Right atrium auricular region (tissue), 2 donors: Measurements from ENCODE around the gene TTC1. TPM values are rescaled to one million over a fixed set of nuclear protein-coding genes. Genes with fewer than 3 reads are reported as not detected.

Experiments
- DNase-seq: peaks from one replicate; pipeline ENCODE4 v3.0.0-alpha.2; 2019; ENCODE audit warnings: low spot score
- H3K27ac ChIP-seq, 2 donors: fragments of 200-600 bp; sonication (generic); 1 replicate in 1 of 2; 2 replicates in 1 of 2; pipeline ENCODE4 v1.5.1; 2016 to 2019
- H3K27me3 ChIP-seq, 2 donors: fragments of 200-600 bp; sonication (generic); one replicate each; pipeline versions ENCODE4 v1.5.1 to v1.6.0; 2017 to 2019
- H3K36me3 ChIP-seq: fragments of 200-600 bp; sonication (generic); one replicate; pipeline ENCODE4 v1.5.1; 2016
- H3K4me1 ChIP-seq, 2 donors: fragments of 200-600 bp; sonication (generic); one replicate each; pipeline versions ENCODE4 v1.5.1 to v1.6.0; 2017 to 2019
- H3K4me3 ChIP-seq, 2 donors: fragments of 200-600 bp; sonication (generic); 1 replicate in 1 of 2; 2 replicates in 1 of 2; pipeline ENCODE4 v1.5.1; 2017 to 2019; ENCODE audit warnings: mild to moderate bottlenecking in 1 of 2, moderate library complexity in 1 of 2
- H3K9me3 ChIP-seq, 2 donors: fragments of 200-600 bp; sonication (generic); one replicate each; pipeline ENCODE4 v1.5.1; 2019
- CTCF ChIP-seq, 2 donors: fragments of 200-600 bp; sonication (generic); IDR thresholded peaks; one replicate each; pipeline ENCODE4 v1.5.1; 2019; ENCODE audit warnings: antibody characterized with exemption in 2 of 2
- total RNA-seq, 2 donors: library from RNA; depleted of rRNA; stranded (reverse); fragments of >200 nt; gene quantifications; one replicate each; pipeline ENCODE4 v1.1.0, GENCODE V29; 2016

Gene TTC1
- total RNA-seq, 2 donors from 2014 or later, result 51.2 to 77.0 TPM

DNA sequence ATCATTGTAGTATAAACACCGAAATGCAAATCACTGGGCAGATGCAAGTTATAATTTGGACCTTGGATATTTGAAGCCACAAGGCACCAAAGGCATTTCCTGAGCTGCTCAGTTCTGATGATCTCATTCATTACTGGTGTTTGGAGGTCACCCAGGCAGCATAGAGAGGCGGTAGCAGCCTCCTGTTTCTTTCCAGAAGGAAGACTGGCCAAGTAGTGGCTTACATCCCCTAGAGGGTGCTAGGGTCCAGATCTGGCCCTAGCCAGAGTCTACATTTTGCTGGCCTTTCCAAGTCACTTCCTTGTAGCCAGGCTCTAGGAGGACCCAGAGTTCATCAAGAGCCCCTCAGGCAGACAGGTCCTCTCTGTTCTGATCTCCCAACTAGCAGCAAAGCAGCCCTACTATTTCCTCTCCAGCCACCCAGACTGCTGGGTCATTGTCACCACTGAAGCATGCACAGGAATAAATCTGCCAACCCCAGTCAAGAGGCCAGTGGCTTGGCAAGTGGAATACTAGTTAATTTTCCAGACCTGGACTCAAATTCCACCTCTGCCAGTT lies 33.4 kb upstream of the TTC1 start:
- DNase-seq, result no peak
- Histone ChIP-seq H3K9me3 (no peaks in the 10 kb centered on the region), H3K27me3 (no peaks in the 10 kb centered on the region), H3K27ac (peak overlapping the region in 1 of 2 donors; percentile 50), H3K4me1 (peaks cover 0 to 7% of the 10 kb centered on the region in 2 donors), H3K36me3 (no peaks in the 10 kb centered on the region), H3K4me3 (no peak overlapping the region)
- TF ChIP-seq CTCF (IDR thresholded peaks at IDR 0.05), result no peak

- Histone ChIP-seq H3K4me3 (no peak overlapping the region), H3K27me3 (no peaks in the 10 kb centered on the region), H3K4me1 (peaks cover 0 to 7% of the 10 kb centered on the region in 2 donors), H3K27ac (no peak overlapping the region), H3K9me3 (no peaks in the 10 kb centered on the region), H3K36me3 (no peaks in the 10 kb centered on the region)
- DNase-seq, result no peak
- no peak for TF ChIP-seq CTCF (IDR thresholded peaks at IDR 0.05)
Measured at GRCh38 chr5:159976921-159977320, 32.0 kb upstream of the TTC1 start.

DNA sequence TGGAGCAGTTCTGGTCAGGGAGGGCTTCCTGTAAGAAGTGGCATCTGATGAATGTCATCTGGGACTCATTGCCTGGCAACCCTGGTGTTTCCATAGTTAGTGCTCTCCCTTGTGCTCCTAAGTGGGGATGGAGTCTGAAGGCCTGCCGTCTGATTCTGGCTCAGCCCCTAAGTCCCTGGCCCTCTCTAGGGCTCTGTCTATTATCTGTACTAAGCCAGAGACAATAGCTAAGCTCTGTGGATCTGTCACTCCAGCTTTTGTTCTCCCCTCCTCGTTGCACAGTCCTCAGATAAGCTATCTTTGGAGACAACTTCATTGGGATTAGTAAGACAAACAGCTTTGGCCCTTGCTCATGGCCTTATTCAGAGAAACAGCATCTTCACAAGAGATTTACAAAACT lies 30.6 kb upstream of the TTC1 start:
- Histone ChIP-seq H3K27me3 (no peaks in the 10 kb centered on the region), H3K36me3 (no peaks in the 10 kb centered on the region), H3K4me3 (no peak overlapping the region), H3K9me3 (no peaks in the 10 kb centered on the region), H3K4me1 (no peaks in the 10 kb centered on the region), H3K27ac (no peak overlapping the region)
- DNase-seq, result no peak
- TF ChIP-seq CTCF (IDR thresholded peaks at IDR 0.05), result no peak

- Histone ChIP-seq H3K4me1 (no peaks in the 10 kb centered on the region), H3K4me3 (no peak overlapping the region), H3K27me3 (no peaks in the 10 kb centered on the region), H3K9me3 (no peaks in the 10 kb centered on the region), H3K27ac (no peak overlapping the region), H3K36me3 (no peaks in the 10 kb centered on the region)
- TF ChIP-seq CTCF (IDR thresholded peaks at IDR 0.05), result no peak
- no peak for DNase-seq
Measured at GRCh38 chr5:159982421-159983173, 26.3 kb upstream of the TTC1 start.

DNA sequence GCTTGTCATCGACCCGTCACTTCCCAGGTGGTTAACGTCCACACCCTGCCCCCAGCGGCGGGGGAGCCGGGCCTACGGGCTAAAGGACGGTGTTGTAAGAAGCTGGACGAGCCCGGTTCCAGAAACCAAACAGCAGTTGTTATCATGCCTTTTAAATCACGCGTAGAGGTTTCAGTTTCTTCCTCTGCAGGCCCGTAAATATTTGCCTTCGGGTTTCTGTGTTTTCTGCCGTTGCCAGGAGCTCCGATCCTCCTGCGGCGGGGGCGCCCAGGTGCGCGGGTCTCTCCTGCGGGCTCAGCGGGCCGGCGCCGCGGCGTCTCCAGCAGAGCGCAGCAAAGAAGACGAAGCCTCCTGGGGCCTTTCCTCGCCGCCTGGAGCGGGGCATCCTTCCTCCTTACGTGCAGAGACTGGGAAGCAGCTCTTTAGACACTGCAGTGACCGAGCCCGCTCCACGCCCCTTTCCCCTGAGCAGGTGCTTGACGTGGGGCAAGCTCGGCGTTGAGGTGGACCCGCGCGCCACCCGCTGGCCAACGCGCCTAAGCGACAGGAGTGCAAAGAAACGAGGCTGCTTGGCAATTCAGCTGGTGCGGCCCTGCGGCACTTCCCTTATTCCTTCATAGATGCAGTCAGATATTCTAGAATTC lies 21.8 kb upstream of the TTC1 start:
- Histone ChIP-seq H3K36me3 (no peaks in the 10 kb centered on the region), H3K27ac (no peak overlapping the region), H3K9me3 (no peaks in the 10 kb centered on the region), H3K4me3 (peak overlapping the region; percentile 38 to 43), H3K27me3 (no peaks in the 10 kb centered on the region), H3K4me1 (no peaks in the 10 kb centered on the region)
- peak; percentile 46 to 78 for TF ChIP-seq CTCF (IDR thresholded peaks at IDR 0.05)
- DNase-seq, result peak; percentile 81
